Activated CD4-positive, alpha-beta T cell treated with anti-CD3 and anti-CD28 coated beads for 36 hours (primary cell): ENCODE results near the gene CITED4. TPM values are rescaled to one million over a fixed set of nuclear protein-coding genes. Genes with fewer than 3 reads are reported as not detected.

Source experiments
- ATAC-seq: fragments of 200-7000 bp; cut with Tn5 transposase; one replicate; pipeline ENCODE4 v1.10.0; 2021; ENCODE audit warnings: mild to moderate bottlenecking, moderate library complexity
- CTCF ChIA-PET: fragments of 350-600 bp; sonication (Branson Sonifier 250); formaldehyde crosslinking; loops from one replicate; lab custom pipeline; 2021; ENCODE audit warnings: antibody characterized with exemption; lab: Charles Lee
- POLR2A ChIA-PET: fragments of 350-600 bp; sonication (Branson Sonifier 250); formaldehyde crosslinking; loops from one replicate; lab custom pipeline; 2021; ENCODE audit warnings: antibody characterized with exemption, inconsistent platforms; lab: Charles Lee
- DNase-seq: peaks from one replicate; pipeline ENCODE4 v3.0.0-alpha.2; 2020
- H3K27ac Mint-ChIP-seq: one replicate; pipeline ENCODE4 v1.8.0; 2021; ENCODE audit warnings: mixed read lengths
- H3K27me3 Mint-ChIP-seq: one replicate; pipeline ENCODE4 v1.8.0; 2021; ENCODE audit warnings: mixed read lengths
- H3K36me3 Mint-ChIP-seq: one replicate; pipeline ENCODE4 v1.8.0; 2021; ENCODE audit warnings: low read depth, mixed read lengths
- H3K4me1 Mint-ChIP-seq: one replicate; pipeline ENCODE4 v1.8.0; 2021; ENCODE audit warnings: mixed read lengths
- H3K4me3 Mint-ChIP-seq: one replicate; pipeline ENCODE4 v1.8.0; 2021; ENCODE audit warnings: mild to moderate bottlenecking, moderate library complexity, mixed read lengths
- H3K9me3 Mint-ChIP-seq: one replicate; pipeline ENCODE4 v1.8.0; 2021; ENCODE audit warnings: low read depth, mixed read lengths
- intact Hi-C, 2 experiments: fragments of 100-400 bp; cut with DNase I in 1 of 2; cut with micrococcal nuclease in 1 of 2; formaldehyde crosslinking; loops; one replicate each; pipeline versions ENCODE4 v1.14.2 to v1.15.1; 2022 to 2024; cut with DNase I, micrococcal nuclease
- total RNA-seq, 2 experiments: library from RNA; stranded (reverse); gene quantifications; one replicate each; pipeline ENCODE4 v1.2.3, GENCODE V29; 2021

The CITED4 gene
- total RNA-seq, 2 experiments from 2014 or later, result 1.6 to 3.0 TPM

DNA sequence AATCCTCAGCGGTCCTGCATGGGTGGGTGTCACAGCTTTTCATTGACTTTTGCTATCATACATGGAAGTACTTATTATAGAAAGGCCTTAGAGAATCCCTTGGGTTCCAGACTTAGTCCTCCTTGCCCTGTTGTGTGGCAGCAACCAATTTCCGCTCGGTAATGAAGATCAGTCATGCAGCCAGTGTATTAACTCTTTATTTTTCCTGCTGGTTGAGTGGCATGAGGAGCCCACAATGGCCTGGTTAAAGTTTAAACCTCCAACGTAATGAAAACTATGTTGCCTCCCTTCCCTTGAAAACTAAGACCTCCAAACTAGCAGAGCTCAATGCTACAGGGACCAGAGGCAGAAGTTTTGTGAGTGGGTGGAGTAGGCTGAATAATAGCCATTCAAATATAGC is 20.0 kb downstream of the CITED4 start:
- Mint-ChIP-seq H3K9me3 (peaks cover 3% of the 10 kb centered on the region), H3K4me3 (no peak overlapping the region), H3K27me3 (no peaks in the 10 kb centered on the region), H3K27ac (no peak overlapping the region), H3K36me3 (no peaks in the 10 kb centered on the region), H3K4me1 (peaks cover 20% of the 10 kb centered on the region)
- ChIA-PET CTCF (interaction anchor here (0.6 to 1.6 kb wide), 3 partner anchors 13 to 289 kb away, joined by 3 to 4 read pairs (median 3); no protein-coding TSS in a partner anchor), POLR2A (no interaction called here)
- DNase-seq (no peak), ATAC-seq (no peak)
- intact Hi-C loops, result no loop called here

DNA sequence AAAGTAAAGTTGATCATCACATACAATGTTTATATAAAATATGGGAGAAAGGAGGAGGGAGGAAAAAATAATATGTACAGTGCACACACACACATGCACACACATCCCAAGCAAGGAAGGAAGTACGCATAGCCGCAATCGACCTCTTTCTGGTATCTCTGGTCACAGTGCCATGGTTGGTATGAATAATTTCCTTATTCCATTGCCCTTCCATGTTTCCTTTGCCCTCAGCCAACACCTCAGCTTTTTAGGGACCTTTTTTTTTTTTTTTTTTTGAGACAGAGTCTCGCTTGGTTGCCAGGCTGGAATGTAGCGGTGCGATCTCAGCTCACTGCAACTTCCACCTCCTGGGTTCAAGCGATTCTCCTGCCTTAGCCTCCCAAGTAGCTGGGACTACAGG is 20.6 kb downstream of the CITED4 start:
- intact Hi-C loops, result no loop called here
- ChIA-PET POLR2A (no interaction called here), CTCF (interaction anchor here (0.6 to 1.6 kb wide), 4 partner anchors 8 to 111 kb away, joined by 3 to 6 read pairs (median 4); no protein-coding TSS in a partner anchor)
- H3K9me3 Mint-ChIP-seq, result peaks cover 3% of the 10 kb centered on the region
- H3K27me3 Mint-ChIP-seq, result no peaks in the 10 kb centered on the region
- H3K36me3 Mint-ChIP-seq, result no peaks in the 10 kb centered on the region
- H3K4me1 Mint-ChIP-seq, result peaks cover 20% of the 10 kb centered on the region
- no peak for DNase-seq
- ATAC-seq, result no peak
- H3K27ac Mint-ChIP-seq, result no peak overlapping the region
- H3K4me3 Mint-ChIP-seq, result no peak overlapping the region

- ATAC-seq, result no peak
- no peak for DNase-seq
- Mint-ChIP-seq H3K4me1 (peaks cover 20% of the 10 kb centered on the region), H3K36me3 (no peaks in the 10 kb centered on the region), H3K27ac (no peak overlapping the region), H3K9me3 (peaks cover 3% of the 10 kb centered on the region), H3K27me3 (no peaks in the 10 kb centered on the region), H3K4me3 (no peak overlapping the region)
- intact Hi-C loops, result no loop called here
- ChIA-PET CTCF (interaction anchor here (0.6 to 1.6 kb wide), 4 partner anchors 9 to 66 kb away, joined by 4 to 6 read pairs (median 4); no protein-coding TSS in a partner anchor), POLR2A (no interaction called here)
These were observed 21.4 kb downstream of the CITED4 start for GRCh38 chr1:40840526-40841323.

GRCh38 chr1:40839943-40840335 is 22.2 kb downstream of the CITED4 start:
- H3K36me3 Mint-ChIP-seq, result no peaks in the 10 kb centered on the region
- POLR2A ChIA-PET, result no interaction called here
- no peak for ATAC-seq
- H3K4me1 Mint-ChIP-seq, result peaks cover 15% of the 10 kb centered on the region
- intact Hi-C loops, result no loop called here
- CTCF ChIA-PET, result no interaction called here
- peaks cover 3% of the 10 kb centered on the region for H3K9me3 Mint-ChIP-seq
- H3K27ac Mint-ChIP-seq, result no peak overlapping the region
- H3K27me3 Mint-ChIP-seq, result no peaks in the 10 kb centered on the region
- no peak overlapping the region for H3K4me3 Mint-ChIP-seq
- no peak for DNase-seq

DNA sequence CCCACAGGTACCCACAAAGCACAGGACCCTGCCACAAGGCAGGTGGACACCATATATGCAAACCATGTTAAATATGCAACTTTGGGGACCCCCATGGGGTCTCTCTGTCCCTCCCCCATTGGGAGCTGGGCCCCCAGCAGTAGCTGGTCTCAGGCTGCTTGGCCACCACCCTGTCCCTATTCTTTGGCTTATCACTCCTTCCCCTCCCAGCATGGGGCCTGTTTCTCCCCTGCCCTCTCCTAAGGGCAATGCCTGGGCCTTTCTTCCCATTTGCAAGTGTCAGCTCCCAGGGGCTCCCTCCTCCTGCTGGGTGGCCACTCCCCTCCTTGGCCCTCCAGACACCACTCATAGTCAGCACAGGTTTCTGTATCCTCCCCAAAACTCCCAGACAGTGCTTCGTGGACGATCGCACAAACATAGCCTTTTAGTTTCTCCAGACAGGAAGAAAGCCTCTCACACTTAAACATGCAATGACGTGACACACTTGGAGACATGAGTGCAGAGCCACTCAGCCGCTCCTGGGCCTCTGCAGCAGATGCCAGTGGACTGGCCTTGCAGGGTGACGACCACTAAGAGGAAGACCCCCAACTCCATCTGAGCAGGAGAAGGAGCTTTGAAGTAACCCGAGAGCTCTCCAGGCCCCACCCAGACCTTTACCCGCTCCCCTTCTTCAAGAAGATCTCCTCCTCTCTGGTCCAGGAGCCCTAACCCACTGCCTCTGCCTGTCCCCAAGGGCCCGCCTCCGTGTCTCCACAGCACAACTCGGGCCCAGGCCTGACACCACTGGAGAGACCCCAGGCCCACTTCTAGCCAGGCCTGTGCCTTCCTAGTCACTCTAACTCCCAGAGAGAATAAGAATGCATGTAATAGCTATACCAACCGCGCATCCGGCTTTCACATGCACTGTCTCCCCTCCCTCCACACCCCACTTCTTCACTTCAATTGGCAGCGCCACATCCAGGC is 22.9 kb downstream of the CITED4 start:
- Mint-ChIP-seq H3K4me1 (peaks cover 15% of the 10 kb centered on the region), H3K27me3 (no peaks in the 10 kb centered on the region), H3K9me3 (peaks cover 3% of the 10 kb centered on the region), H3K27ac (no peak overlapping the region), H3K4me3 (no peak overlapping the region), H3K36me3 (no peaks in the 10 kb centered on the region)
- ChIA-PET CTCF (interaction anchor here (0.5 kb wide), 1 partner anchor 809 kb away, joined by 3 read pairs; no protein-coding TSS in a partner anchor), POLR2A (no interaction called here)
- intact Hi-C loops, result no loop called here
- ATAC-seq (no peak), DNase-seq (no peak)

- DNase-seq (no peak), ATAC-seq (no peak)
- POLR2A ChIA-PET, result no interaction called here
- intact Hi-C loops, result no loop called here
- Mint-ChIP-seq H3K4me1 (peaks cover 15% of the 10 kb centered on the region), H3K4me3 (no peak overlapping the region), H3K27me3 (no peaks in the 10 kb centered on the region), H3K27ac (no peak overlapping the region), H3K9me3 (peaks cover 3% of the 10 kb centered on the region), H3K36me3 (no peaks in the 10 kb centered on the region)
- CTCF ChIA-PET, result no interaction called here
These were observed 23.9 kb downstream of the CITED4 start for GRCh38 chr1:40838045-40838979.

- H3K27me3 Mint-ChIP-seq, result no peaks in the 10 kb centered on the region
- ATAC-seq (no peak), DNase-seq (no peak)
- ChIA-PET CTCF (no interaction called here), POLR2A (no interaction called here)
- H3K27ac Mint-ChIP-seq, result no peak overlapping the region
- no peak overlapping the region for H3K4me3 Mint-ChIP-seq
- H3K9me3 Mint-ChIP-seq, result peaks cover 2% of the 10 kb centered on the region
- intact Hi-C loops, result no loop called here
- no peaks in the 10 kb centered on the region for H3K36me3 Mint-ChIP-seq
- H3K4me1 Mint-ChIP-seq, result peaks cover 15% of the 10 kb centered on the region
These were observed 24.6 kb downstream of the CITED4 start for GRCh38 chr1:40837601-40838000.

DNA sequence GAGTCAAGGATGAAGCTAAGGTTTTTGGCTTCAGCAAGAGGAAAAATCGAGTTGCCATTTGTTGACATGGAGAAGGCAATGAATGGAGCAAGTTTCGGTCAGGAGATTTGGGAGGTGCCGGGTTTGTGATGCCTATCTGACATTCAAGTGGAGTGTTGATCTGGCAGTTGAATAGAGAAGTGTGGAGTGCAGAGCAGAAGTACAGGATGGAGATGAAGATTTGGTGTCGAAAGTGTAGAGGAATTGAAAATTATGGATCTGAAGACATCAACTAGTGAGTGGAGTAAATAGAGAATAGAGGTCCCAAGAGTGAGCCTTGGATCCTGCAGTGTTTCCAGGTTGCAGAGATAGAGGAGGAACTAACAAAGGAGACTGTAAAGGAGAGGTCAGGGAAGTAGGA is 25.9 kb downstream of the CITED4 start:
- Mint-ChIP-seq H3K4me3 (no peak overlapping the region), H3K27ac (no peak overlapping the region), H3K9me3 (no peaks in the 10 kb centered on the region), H3K4me1 (peaks cover 13% of the 10 kb centered on the region), H3K36me3 (no peaks in the 10 kb centered on the region), H3K27me3 (no peaks in the 10 kb centered on the region)
- ATAC-seq (no peak), DNase-seq (no peak)
- ChIA-PET POLR2A (no interaction called here), CTCF (no interaction called here)
- intact Hi-C loops, result no loop called here

GRCh38 chr1:40834968-40835545 is 27.1 kb downstream of the CITED4 start:
- intact Hi-C loops, result no loop called here
- H3K4me3 Mint-ChIP-seq, result no peak overlapping the region
- peaks cover under 1% of the 10 kb centered on the region for H3K4me1 Mint-ChIP-seq
- no peaks in the 10 kb centered on the region for H3K9me3 Mint-ChIP-seq
- DNase-seq, result no peak
- H3K27ac Mint-ChIP-seq, result no peak overlapping the region
- no peaks in the 10 kb centered on the region for H3K27me3 Mint-ChIP-seq
- ATAC-seq, result no peak
- POLR2A ChIA-PET, result no interaction called here
- H3K36me3 Mint-ChIP-seq, result no peaks in the 10 kb centered on the region
- CTCF ChIA-PET, result interaction anchor here (1.1 kb wide), 1 partner anchor 14 kb away, joined by 3 read pairs; no protein-coding TSS in a partner anchor

DNA sequence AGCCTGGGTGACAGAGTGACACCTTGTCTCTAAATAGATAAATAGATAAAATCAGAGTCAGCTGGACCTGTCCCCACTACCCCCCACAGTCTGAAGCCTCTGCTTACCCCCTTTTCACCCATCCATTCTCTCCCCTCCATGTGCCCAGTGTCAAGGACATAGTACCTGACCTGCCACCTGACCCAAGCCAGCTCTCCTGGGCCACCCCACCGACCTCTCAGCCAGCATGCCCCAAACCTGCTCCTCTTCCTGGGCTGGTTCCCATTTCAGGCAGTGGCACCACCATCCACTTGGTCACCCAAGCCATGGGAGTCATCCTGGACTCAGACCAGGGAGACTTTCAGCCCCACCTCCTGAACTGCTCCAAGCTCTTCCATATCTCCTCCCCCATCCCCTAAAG is 28.2 kb downstream of the CITED4 start:
- H3K4me1 Mint-ChIP-seq, result no peaks in the 10 kb centered on the region

More for the DNA sequence above, 28.2 kb downstream of the CITED4 start:
- CTCF ChIA-PET, result interaction anchor here (0.9 kb wide), 1 partner anchor 19 kb away, joined by 6 read pairs; no protein-coding TSS in a partner anchor
- Mint-ChIP-seq H3K4me3 (no peak overlapping the region), H3K9me3 (no peaks in the 10 kb centered on the region), H3K27ac (no peak overlapping the region), H3K27me3 (no peaks in the 10 kb centered on the region), H3K36me3 (no peaks in the 10 kb centered on the region)
- no peak for ATAC-seq
- DNase-seq, result no peak
- POLR2A ChIA-PET, result interaction anchor here (0.7 kb wide), 1 partner anchor 147 kb away, joined by 4 read pairs; no protein-coding TSS in a partner anchor
- intact Hi-C loops, result no loop called here
